GM19463 (cell line): ENCODE measurements around the gene GMPPA.

Experiments used
- ATAC-seq: cut with Tn5 transposase; IDR thresholded peaks from one replicate; pipeline ENCODE4 v1.9.1; 2021; ENCODE audit warnings: mild to moderate bottlenecking, moderate library complexity; ENCODE audit not compliant: unreplicated experiment

Gene GMPPA

DNA sequence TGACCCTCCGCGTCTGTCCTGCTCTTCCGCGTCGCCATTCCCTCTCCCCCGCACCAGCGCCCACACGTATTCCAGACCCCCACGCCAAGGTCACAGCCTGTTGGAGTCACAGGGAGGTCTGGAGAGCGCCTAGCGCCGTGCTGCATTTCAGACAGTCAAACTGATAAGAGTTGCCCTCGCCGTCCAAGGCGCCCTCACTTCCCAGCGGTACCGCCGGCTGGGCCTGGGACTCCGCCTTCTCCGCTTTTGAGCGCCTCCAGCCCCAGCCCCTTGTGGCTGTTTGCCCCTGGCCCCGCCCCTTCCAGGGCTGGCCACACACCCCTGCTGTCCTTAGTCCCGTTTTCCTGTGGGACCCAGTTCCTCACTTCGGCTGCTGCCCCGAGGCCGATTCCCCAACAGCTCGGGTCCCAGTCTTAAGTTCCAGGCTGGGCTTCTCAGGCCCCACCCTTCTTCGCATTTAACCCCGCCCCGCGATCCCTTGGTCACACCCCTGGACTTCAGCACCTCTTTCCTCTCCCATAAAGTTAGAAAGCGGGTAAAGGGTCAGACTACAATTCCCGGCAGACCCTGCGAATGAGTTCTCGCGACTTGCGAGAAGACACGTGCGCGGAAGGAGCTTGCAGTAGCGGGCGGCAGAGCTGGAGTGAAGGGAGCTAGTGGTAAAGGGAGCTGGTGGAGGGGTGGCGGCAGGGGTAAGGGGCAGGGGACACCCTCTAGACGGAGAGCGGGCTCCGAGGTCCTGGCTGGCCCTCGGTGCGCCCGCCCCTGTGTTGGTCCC, at the start of gene GMPPA:
Gene GMPPA (plus strand): TSS at position 612 of the 778 bp plus-strand sequence. CDS start 1,085 bp downstream, outside the sequence.
- peak; percentile 93 for ATAC-seq

GRCh38 chr2:219449609-219450008, 49.1 kb upstream of the GMPPA start:
- ATAC-seq, result no peak

DNA sequence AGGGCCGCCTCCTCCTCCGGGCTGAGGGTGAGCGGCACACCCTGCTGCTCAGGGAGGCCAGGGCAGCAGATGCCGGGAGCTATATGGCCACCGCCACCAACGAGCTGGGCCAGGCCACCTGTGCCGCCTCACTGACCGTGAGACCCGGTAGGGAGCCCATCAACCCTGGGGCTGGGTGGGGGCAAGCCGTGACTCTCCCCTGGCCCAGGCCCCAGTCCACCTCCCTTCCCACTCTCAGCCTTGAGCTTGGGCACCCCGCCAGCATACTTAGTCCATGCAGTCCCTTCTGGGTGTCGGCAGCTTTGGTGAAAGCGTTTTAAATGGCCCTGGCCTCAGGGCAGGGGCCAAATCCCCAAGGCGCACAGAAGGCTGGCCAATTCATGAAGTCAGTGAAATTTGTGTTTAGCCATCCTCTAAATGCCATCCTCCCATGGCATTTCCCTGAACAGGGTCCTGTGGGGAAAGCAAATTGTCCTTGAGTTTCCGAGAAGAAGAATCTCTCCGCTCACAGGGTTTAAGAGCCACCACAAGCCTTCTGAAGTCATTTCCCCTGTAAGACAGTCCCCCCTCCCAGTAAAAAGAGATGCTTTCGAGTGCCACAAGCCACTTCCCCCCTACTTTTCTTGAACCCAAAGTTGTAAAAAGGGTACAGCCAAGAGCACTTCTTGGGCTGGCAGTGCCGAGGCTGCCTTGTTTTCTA, 46.9 kb upstream of the GMPPA start:
- ATAC-seq, result no peak

DNA sequence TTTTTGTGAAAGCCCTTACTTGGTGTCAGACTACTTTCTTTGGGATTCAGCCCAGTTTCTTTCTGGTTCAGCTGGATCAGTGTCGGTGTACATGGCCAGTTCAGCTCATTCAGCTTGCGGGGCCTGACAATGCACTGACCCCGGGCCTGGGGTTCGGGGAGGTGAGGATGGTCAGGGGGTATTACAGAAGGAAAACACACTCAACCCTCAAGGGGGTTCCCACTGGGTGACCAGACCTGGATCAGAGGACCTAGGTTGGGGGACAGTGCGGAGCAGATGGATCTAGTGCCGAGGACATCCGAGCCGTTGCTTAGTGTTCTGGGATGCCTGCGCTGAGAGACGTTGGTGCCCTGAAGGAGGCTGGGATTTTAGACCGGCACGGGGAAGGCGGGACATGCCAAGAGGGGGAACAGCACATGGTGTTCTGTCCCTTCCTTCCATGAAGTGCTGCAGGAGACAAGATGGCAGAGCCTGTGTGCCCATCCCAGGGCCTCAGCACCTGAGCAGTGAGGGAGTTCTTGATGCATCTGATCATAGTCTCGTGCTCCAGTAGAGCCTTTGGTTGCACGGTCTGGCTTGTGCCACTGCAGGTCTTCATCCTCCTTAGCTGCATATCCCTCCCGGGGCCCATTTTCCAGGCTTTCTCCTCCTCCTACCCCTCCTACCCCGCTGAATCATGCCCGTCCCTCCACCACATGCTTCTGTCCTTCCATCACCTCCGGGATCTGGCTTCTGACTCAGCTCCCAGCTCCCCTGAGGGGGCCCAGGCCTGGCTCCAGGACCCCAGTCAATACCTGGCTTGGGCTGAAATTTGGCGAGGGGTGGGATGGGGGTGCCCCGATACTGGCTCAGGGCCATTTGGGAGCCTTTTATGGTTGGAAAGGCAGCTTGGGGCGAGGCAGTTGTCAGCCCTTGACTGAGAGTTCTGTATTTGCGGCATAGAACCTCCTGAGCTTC, 46.1 kb upstream of the GMPPA start:
- ATAC-seq, result no peak

- ATAC-seq, result no peak
Observed at GRCh38 chr2:219453671-219454590, 44.8 kb upstream of the GMPPA start.

DNA sequence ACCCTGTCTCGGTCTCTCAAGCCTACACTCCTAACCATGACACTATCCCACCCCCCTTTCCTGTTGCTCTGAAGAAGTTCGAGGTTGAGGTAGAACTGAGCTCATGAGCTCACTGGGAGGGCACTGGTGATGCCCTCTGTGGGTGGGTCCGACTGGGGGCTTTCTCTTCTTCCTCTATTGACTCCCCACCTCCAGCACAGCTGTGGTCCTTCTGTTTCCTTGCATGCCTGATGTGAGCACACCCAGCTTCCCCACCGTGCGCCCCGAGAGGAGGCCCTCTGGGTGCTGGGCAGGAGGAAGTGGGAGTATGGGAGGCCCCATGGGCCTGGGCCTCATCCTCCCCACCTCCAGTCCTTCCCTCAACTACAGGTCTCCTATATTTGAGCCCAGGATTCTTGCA, 43.1 kb upstream of the GMPPA start:
- ATAC-seq, result no peak

DNA sequence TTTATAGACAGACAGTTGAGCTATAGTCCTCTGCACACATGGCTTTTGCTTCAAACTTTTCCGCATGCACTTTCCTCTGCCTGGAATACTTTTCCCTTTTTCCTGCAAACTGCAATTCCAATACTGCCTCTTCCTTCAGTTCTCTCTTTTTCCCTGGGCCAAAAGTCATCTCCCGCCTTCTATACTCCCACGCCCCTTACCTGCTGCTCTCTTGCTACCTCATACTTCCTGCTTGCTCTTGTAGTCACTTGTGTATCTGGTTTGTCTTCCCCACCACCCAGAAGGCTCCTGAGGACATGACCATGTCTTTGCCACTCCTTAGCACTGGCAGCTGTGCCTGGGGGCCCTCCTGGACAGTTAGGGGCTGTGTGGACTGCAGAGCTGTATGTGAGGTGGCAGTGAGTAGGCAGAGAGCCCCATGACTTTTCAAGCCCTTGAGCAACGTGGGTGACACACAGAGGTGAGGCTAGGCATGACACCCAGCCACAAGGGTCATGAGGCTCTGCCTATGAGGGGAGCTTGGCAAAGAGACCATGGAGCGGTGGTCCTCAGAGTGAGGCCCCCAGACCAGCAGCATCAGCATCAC, 40.8 kb upstream of the GMPPA start:
- no peak for ATAC-seq

DNA sequence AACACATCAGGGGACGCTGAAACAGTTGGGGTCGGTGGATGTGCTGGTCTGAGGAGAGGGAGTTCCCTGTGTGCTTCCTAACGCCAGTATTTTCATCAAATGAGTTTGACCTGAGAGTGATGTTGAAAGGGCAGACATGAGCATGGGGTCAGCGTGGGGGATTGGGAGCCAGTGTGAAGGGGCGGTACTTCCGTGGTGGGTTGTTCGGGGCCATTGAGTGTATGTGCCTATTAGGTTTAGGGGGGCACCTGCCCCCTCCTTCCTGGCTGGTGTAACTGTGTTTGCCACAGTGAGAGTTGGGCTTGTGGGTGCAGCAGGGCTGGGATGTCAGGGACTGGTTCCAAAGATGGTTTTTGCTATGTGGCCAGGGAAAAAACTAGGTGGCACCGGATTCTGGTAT, 39.7 kb upstream of the GMPPA start:
- no peak for ATAC-seq

GRCh38 chr2:219459460-219460311, 39.0 kb upstream of the GMPPA start:
- ATAC-seq, result no peak

DNA sequence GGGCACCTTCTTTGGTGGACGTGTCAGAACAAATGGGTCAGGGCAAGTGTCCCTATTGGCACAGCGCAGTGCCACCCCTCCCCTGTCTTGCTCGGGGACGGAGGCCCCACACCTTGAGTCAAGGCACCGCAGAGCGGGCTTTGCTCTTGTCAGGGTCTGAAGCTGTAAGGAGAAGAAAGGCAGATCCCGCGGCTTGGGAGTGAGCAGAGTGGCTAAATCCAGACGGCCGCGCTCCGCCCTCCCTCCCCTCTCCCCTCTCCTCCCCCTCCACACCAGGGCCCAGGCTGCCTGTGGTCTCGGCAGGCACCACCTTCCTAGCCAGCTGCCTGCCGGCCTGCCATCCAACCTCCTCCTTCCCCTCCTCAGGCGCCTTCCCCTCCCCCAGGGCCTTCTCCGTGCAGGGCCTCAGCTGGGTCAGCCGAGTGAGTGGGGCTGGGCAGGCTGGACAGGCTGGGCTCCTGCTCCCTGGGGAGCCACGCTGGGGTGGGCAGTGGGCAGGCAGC, 38.2 kb upstream of the GMPPA start:
- no peak for ATAC-seq

DNA sequence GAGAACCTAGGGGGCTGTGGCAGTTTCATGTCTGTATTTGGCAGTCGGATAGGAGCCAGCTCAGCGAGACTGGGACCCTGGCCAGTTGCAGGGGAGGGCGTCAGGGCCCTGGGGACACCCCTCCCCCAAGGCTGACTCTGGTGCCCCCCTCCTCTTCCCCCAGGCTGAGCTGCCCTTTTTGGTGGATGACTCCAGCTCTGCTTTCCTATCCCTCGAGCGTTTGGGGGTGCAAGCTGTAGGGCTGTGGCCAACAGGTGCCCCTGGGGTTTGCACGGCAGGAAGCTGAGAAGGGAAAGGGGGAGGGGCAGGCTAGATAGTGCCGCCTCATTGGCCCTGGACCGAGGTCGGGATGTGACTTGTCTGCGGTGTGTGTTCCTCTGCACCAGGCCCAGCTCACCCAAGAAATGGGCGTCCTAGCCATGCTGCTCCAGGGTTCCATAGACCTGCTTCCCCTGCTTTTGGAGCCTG, 37.6 kb upstream of the GMPPA start:
- ATAC-seq, result no peak

DNA sequence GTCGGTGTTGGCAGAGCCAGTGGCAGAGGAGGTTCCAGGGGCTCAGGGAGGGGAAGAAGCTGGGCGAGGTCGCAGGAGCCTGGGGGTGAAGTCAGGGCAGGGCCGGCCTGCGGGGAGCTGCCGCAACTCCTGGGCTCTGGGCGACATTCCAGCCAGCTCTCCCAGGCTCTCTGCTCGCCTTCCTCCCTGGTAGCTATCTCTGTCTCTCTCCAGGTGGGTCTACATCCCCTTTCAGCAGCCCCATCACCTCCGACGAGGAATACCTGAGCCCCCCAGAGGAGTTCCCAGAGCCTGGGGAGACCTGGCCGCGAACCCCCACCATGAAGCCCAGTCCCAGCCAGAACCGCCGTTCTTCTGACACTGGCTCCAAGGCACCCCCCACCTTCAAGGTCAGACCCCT, 37.0 kb upstream of the GMPPA start:
- no peak for ATAC-seq

GRCh38 chr2:219462349-219462748, 36.3 kb upstream of the GMPPA start:
- no peak for ATAC-seq

GRCh38 chr2:219464286-219465032, 34.2 kb upstream of the GMPPA start:
- no peak for ATAC-seq

DNA sequence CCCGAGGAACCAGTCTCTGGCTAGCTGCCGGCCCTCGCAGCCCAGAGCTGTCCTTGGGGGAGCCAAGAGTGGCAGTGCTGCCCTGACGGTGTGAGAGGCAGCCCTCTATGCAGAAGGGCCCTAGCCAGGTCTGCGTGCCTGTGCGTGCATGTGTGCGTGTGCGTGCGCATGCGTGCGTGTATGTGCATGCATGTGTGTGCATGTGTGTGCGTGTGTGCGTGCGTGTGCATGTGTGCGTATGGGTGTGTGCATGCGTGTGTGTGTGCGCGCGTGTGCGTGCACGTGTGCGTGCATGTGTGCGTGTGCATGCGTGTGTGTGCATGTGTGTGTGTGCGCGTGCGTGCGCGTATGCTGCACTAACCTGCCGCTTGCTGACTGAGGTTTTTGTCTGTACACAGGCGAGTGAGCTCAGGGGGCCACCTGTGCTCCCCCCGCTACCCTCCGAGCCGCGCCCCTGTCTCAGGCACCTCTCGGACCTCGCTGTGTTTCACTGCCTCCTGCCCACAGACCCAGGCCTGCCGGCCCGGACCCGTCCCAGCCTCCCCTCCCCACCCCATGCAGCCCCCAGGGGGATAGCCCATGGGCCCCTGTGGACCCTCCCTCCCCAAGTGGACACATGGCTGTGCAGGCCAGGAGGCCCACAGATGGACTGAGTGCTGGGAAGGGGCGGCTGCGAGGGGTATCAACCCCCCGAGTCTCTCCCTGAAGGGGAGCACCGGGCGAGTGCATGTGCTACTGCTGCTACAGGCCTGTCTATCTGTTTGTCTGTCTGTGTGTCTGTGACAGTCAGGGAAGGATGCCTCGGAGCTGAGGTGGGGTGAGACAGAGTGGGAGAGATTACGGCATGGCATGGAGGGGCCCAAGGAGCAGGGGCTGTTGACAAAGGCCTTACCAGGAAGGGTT, 32.8 kb upstream of the GMPPA start:
- no peak for ATAC-seq

DNA sequence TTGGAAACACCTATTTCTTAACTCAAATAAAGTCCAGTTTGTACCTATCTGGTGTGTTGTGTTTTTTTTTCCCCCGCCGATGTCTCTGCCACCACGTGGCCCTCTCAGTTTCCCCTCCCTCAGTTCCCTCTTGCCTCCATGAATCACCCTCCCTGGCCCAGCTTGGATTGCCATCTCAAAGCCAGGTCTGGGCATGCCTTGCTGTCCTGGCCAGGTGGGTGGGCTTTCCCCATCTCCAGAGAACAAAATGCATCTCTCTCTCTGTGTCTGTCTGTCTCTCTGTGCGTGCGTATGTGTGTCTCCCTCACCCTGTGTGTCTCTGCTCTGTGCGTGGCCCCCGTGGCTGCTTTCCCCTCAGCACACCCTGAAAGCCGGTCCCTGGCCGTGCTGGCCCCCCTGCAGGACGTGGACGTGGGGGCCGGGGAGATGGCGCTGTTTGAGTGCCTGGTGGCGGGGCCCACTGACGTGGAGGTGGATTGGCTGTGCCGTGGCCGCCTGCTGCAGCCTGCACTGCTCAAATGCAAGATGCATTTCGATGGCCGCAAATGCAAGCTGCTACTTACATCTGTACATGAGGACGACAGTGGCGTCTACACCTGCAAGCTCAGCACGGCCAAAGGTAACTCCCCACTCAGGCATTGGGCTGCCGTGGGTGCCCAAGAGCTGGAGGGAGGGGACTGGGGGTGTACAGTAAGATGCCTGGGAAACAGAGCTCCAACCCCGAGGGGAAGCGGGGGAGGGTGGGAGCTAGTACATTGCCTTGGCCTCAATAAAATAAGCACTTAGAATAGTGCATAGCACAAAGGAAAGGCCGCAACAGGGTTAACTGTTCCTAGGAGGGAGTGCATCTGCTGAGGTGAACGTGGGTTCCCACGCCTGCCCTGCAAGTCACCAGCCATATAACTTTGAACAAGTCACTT, 31.6 kb upstream of the GMPPA start:
- ATAC-seq, result no peak
